Body of pancreas (tissue), 4 donors: Measurements from ENCODE around the gene MYOG. TPM values are rescaled to one million over a fixed set of nuclear protein-coding genes. Genes with fewer than 3 reads are reported as not detected.

Experiments used
- ATAC-seq: fragments of 150-250 bp; one replicate; pipeline ENCODE4 v1.9.1; 2016
- DNase-seq, 4 donors: peaks; one replicate each; pipeline ENCODE4 v3.0.0-alpha.2; 2019
- H3K27ac ChIP-seq, 4 donors: fragments of 200-600 bp; sonication (generic); 1 replicate in 3 of 4; 2 replicates in 1 of 4; pipeline versions ENCODE4 v1.5.1 to v1.6.1; 2016 to 2019; ENCODE audit warnings: mild to moderate bottlenecking in 1 of 4, mixed read lengths in 1 of 4, moderate library complexity in 1 of 4
- H3K27me3 ChIP-seq, 2 donors: fragments of 200-600 bp; sonication (generic); one replicate each; pipeline ENCODE4 v1.6.0; 2016; ENCODE audit warnings: mild to moderate bottlenecking in 1 of 2
- H3K36me3 ChIP-seq, 2 donors: fragments of 200-600 bp; sonication (generic); replicated peaks in 1 of 2; 2 replicates each; pipeline ENCODE4 v1.5.1; 2016; ENCODE audit warnings: low read depth in 2 of 2; ENCODE audit not compliant: insufficient read depth in 1 of 2
- H3K4me1 ChIP-seq: fragments of 200-600 bp; sonication (generic); one replicate; pipeline ENCODE4 v1.6.0; 2016
- H3K4me3 ChIP-seq, 2 donors: fragments of 200-600 bp; sonication (generic); 1 replicate in 1 of 2; 2 replicates in 1 of 2; pipeline ENCODE4 v1.5.1; 2016 to 2019
- H3K9me3 ChIP-seq, 3 donors: fragments of 200-600 bp; sonication (generic); 1 replicate in 2 of 3; 2 replicates in 1 of 3; pipeline ENCODE4 v1.5.1; 2016
- POLR2A ChIP-seq, 3 donors: fragments of 450-650 bp; IDR thresholded peaks; one replicate each; pipeline ENCODE4 v1.6.1; 2016; ENCODE audit warnings: antibody characterized with exemption in 3 of 3, mild to moderate bottlenecking in 2 of 3
- WGBS, 2 donors: methylation state at CpG; one replicate each; pipeline ENCODE4 v1.1.5; 2017; 5-methylcytosine and 5-hydroxymethylcytosine counted together
- intact Hi-C: fragments of 100-400 bp; cut with DNase I; formaldehyde crosslinking; loops from one replicate; pipeline ENCODE4 v1.15.1; 2023
- total RNA-seq, 2 donors: library from RNA; depleted of rRNA; stranded (reverse); fragments of >200 nt; gene quantifications; one replicate each; pipeline ENCODE4 v1.1.0, GENCODE V29; 2016
- TF ChIP-seq, protein P1 (sequence below), 7 experiments: fragments of 450-650 bp in 4 of 7; fragments of 200-600 bp in 3 of 7; sonication (generic) in 3 of 7; IDR thresholded peaks; one replicate each; pipeline ENCODE4 v1.5.1; 2016 to 2019; ENCODE audit warnings: antibody characterized with exemption in 7 of 7

MYOG gene
- total RNA-seq, 2 donors from 2014 or later, result not detected

DNA sequence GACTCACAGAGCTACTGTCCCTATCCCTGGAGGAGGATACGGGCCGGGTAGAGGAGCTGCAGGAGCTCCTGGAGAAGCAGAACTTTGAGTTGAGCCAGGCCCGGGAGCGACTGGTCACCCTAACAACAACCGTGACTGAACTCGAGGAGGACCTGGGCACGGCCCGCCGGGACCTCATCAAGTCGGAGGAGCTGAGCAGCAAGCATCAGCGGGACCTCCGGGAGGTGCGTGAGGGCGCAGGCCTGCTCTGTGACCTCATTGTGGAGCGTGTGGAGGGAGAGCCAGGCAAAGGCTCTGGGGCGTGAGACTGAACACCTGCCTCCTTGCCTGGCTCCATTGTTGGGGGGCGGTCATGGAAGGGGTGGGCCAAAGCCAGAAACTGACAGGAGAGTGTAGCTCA, 40.5 kb downstream of the MYOG start:
- H3K4me1 ChIP-seq, result no peaks in the 10 kb centered on the region
- DNase-seq, result no peak
- ATAC-seq, result no peak
- TF ChIP-seq POLR2A (IDR thresholded peaks at IDR 0.05), result no peak
- TF ChIP-seq, protein P1, sequence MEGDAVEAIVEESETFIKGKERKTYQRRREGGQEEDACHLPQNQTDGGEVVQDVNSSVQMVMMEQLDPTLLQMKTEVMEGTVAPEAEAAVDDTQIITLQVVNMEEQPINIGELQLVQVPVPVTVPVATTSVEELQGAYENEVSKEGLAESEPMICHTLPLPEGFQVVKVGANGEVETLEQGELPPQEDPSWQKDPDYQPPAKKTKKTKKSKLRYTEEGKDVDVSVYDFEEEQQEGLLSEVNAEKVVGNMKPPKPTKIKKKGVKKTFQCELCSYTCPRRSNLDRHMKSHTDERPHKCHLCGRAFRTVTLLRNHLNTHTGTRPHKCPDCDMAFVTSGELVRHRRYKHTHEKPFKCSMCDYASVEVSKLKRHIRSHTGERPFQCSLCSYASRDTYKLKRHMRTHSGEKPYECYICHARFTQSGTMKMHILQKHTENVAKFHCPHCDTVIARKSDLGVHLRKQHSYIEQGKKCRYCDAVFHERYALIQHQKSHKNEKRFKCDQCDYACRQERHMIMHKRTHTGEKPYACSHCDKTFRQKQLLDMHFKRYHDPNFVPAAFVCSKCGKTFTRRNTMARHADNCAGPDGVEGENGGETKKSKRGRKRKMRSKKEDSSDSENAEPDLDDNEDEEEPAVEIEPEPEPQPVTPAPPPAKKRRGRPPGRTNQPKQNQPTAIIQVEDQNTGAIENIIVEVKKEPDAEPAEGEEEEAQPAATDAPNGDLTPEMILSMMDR (IDR thresholded peaks at IDR 0.05), result no peak
- H3K36me3 ChIP-seq, result no peaks in the 10 kb centered on the region
- 74 to 92% methylated on average over 7 to 17 of the region's 17 CpGs for WGBS, 2 donors
- H3K27ac ChIP-seq, result no peak overlapping the region
- no peaks in the 10 kb centered on the region for H3K9me3 ChIP-seq
- no peaks in the 10 kb centered on the region for H3K27me3 ChIP-seq
- intact Hi-C loops, result loop anchor here (10.0 kb wide), 1 partner anchor 169 kb away; no protein-coding TSS in a partner anchor
- no peak overlapping the region for H3K4me3 ChIP-seq

DNA sequence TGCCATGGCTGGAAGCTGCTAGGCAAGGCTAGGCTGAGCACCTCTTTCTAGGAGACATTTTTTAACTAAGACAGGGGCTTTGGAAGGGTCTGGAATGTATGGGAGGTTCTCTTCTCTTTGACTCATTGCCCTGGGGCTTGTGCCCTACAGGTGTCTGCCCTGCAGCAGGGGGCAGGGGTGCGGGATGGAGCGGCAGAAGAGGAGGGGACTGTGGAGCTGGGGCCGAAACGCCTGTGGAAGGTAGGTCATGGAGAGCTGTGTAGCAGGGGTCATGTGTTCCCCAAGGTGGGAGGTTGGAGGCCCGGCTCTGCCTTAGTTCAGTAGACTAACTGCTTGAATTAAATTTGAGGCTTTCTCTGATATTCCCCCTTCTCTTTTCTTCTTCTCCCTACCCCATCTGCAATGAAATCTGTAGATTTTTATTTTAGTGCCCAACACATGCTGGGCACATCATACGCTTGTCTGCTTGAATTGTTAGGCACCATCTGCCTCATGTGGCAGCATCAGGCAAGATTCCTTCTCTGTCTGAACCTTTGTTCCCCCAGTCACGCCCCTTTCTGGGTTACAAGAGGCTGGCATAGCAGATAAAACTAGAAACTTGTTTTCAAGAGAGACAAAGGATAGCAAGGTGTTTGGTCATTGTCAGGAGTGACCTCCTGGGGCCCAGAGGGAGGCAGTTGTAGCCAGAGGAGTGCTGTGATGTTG, 41.1 kb downstream of the MYOG start:
- ATAC-seq, result no peak
- intact Hi-C loops, result loop anchor here (5.0 to 10.0 kb wide), 2 partner anchors 128 to 170 kb away; no protein-coding TSS in a partner anchor
- H3K9me3 ChIP-seq, result no peaks in the 10 kb centered on the region
- no peaks in the 10 kb centered on the region for H3K27me3 ChIP-seq
- 76 to 80% methylated on average over 7 of the region's 7 CpGs for WGBS, 2 donors
- no peak for DNase-seq
- H3K36me3 ChIP-seq, result no peaks in the 10 kb centered on the region
- TF ChIP-seq POLR2A (IDR thresholded peaks at IDR 0.05), result no peak
- TF ChIP-seq, protein P1 (IDR thresholded peaks at IDR 0.05), result no peak
- no peaks in the 10 kb centered on the region for H3K4me1 ChIP-seq
- H3K4me3 ChIP-seq, result no peak overlapping the region
- no peak overlapping the region for H3K27ac ChIP-seq

DNA sequence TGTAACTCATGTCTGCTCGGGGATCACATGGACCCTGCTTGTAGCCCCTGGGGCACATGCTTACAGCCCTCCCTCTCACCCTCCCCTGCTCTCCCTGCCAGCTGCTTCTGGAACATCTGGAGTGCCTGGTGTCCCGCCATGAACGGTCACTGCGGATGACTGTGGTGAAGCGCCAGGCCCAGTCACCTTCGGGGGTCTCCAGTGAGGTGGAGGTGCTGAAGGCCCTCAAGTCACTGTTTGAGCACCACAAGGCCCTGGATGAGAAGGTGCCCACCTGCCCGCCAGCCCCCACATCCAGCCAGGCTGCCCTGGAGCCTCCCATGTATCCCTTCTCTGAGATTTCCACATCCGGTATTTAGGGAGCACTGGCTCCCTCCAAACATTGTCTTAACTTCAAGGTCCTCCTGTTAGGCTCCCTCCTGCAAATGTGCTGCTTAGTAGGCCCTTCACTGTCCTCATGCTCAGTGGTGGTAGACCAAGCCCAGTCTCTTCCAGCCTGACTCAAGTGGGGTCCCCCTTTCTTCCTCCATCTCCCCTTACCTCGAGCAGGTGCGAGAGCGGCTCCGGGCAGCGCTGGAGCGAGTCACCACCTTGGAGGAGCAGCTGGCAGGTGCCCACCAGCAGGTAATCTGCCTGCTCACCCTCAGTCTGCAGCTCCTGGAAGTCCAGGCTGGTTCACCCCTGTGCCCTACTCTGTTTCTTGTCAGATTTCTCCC, 41.8 kb downstream of the MYOG start:
- H3K4me1 ChIP-seq, result no peaks in the 10 kb centered on the region
- no peak overlapping the region for H3K4me3 ChIP-seq
- ATAC-seq (no peak), DNase-seq (no peak)
- WGBS, 2 donors, result 86 to 87% methylated on average over 14 of the region's 14 CpGs
- TF ChIP-seq, protein P1 (IDR thresholded peaks at IDR 0.05), result no peak
- TF ChIP-seq POLR2A (IDR thresholded peaks at IDR 0.05), result no peak
- H3K27me3 ChIP-seq, result no peaks in the 10 kb centered on the region
- H3K36me3 ChIP-seq, result no peaks in the 10 kb centered on the region
- no peaks in the 10 kb centered on the region for H3K9me3 ChIP-seq
- H3K27ac ChIP-seq, result no peak overlapping the region
- intact Hi-C loops, result loop anchor here (5.0 to 10.0 kb wide), 2 partner anchors 128 to 171 kb away; no protein-coding TSS in a partner anchor

DNA sequence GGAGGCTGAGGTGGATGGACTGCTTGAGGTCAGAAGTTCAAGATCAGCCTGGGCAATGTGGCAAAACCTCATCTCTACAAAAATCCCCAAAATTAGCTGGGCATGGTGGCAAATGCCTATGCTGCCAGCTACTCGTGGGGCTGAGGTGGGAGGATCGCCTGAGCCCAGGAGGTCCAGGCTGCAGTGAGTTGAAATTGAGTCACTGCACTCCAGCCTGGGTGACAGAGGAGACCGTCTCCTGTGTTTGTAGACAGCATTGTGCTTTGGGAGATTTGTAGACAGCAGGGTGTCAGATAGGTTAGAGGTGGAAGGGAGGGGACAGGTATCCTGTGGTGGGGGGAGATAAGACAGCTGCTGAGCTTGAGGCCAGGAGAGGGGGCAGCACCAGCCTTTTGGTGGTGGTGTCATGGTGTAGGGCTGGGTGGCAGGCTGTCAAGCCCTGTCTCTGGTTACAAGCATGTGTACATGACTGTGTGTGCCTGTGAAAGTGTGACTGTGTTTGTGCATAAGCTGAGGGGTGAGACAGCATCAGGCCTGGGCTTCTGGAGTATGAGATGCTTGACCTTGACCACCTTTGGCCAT, 44.4 kb downstream of the MYOG start:
- no peaks in the 10 kb centered on the region for H3K9me3 ChIP-seq
- TF ChIP-seq POLR2A (IDR thresholded peaks at IDR 0.05), result no peak
- TF ChIP-seq, protein P1 (IDR thresholded peaks at IDR 0.05), result no peak
- 48 to 61% methylated on average over 3 of the region's 3 CpGs for WGBS, 2 donors
- no peaks in the 10 kb centered on the region for H3K27me3 ChIP-seq
- intact Hi-C loops, result loop anchor here (5.0 to 10.0 kb wide), 2 partner anchors 131 to 173 kb away; no protein-coding TSS in a partner anchor
- H3K27ac ChIP-seq, result no peak overlapping the region
- no peaks in the 10 kb centered on the region for H3K4me1 ChIP-seq
- DNase-seq (no peak), ATAC-seq (no peak)
- H3K36me3 ChIP-seq, result no peaks in the 10 kb centered on the region
- no peak overlapping the region for H3K4me3 ChIP-seq
